NCI-H2029 treated with DMSO at 0.1 percent for 48 hours (cell line): ENCODE data around the gene SENP3.

Experiments used
- DNase-seq: peaks from one replicate; lab custom pipeline; 2025; lab: John Stamatoyannopoulos, UW

Gene SENP3

GRCh38 chr17:7556627-7557026 is 5.1 kb upstream of the SENP3 start:
- no peak for DNase-seq

DNA sequence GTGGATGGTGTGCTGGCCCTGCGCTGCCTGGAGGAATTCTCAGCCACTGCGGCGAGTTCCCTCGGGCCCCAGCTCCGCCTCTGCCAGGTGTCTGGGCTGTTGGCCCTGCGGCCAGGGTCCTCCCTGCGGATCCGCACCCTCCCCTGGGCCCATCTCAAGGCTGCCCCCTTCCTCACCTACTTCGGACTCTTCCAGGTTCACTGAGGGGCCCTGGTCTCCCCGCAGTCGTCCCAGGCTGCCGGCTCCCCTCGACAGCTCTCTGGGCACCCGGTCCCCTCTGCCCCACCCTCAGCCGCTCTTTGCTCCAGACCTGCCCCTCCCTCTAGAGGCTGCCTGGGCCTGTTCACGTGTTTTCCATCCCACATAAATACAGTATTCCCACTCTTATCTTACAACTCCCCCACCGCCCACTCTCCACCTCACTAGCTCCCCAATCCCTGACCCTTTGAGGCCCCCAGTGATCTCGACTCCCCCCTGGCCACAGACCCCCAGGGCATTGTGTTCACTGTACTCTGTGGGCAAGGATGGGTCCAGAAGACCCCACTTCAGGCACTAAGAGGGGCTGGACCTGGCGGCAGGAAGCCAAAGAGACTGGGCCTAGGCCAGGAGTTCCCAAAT is 4.5 kb upstream of the SENP3 start:
- DNase-seq = no peak

GRCh38 chr17:7557775-7558543 is 3.8 kb upstream of the SENP3 start:
- peak; percentile 31 for DNase-seq

- DNase-seq = no peak
Observed at GRCh38 chr17:7558544-7559319, 3.0 kb upstream of the SENP3 start, which contains the start of gene TNFSF13. TSS of gene TNFSF13 (plus strand) at chr17:7558750. CDS start at chr17:7559040, 290 bp downstream.

DNA sequence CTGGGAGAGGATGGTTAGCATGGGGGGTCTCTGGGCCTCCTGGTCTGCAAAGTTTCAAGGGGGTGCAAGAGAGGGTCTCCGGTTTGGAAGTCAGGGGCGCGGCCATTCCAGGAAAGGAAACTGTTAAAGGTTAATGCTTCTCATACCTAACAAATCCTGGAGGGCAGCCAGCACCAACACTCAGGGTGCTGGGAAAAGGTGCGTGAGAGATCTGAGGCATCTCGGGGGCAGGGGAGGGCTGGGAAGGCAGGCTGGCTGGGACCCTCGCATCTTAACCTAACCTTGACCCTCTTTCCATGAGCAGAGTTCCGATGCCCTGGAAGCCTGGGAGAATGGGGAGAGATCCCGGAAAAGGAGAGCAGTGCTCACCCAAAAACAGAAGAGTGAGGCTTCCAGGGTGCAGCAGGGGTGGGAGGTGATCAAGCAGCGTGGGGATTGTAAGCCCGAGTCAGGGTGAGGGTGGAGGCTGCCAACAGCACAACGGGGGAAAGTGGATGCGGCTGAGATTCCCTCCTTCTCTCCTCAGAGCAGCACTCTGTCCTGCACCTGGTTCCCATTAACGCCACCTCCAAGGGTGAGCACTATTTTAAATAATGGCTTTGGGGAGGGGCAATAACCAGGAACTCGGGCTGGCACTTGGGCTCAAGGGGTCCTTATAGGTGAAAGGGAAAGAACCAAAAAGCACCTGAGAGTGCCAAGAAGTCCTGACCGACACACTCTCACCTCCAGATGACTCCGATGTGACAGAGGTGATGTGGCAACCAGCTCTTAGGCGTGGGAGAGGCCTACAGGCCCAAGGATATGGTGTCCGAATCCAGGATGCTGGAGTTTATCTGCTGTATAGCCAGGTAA is 2.2 kb upstream of the SENP3 start:
- no peak for DNase-seq

DNA sequence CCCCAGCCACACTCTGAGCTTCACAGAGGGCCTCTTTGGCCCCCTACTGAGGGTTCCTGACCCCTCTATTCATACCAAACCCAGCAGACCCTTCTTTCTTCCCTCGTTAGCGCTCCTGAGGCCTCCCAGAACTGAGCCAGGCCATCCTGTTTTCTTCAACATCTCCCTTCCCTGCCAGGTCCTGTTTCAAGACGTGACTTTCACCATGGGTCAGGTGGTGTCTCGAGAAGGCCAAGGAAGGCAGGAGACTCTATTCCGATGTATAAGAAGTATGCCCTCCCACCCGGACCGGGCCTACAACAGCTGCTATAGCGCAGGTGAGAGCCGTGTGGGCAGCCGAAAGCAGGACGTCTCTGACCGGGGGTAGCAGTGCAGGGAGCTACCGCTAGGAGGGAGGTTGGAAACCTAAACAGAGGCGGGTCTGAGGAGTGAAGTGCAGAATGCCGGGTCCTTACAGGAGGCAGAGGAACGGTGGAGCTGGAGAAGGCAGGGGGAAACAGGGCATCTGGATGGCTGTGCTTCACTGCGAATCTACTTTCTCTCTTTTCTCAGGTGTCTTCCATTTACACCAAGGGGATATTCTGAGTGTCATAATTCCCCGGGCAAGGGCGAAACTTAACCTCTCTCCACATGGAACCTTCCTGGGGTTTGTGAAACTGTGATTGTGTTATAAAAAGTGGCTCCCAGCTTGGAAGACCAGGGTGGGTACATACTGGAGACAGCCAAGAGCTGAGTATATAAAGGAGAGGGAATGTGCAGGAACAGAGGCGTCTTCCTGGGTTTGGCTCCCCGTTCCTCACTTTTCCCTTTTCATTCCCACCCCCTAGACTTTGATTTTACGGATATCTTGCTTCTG is 1.3 kb upstream of the SENP3 start:
- DNase-seq = no peak

DNA sequence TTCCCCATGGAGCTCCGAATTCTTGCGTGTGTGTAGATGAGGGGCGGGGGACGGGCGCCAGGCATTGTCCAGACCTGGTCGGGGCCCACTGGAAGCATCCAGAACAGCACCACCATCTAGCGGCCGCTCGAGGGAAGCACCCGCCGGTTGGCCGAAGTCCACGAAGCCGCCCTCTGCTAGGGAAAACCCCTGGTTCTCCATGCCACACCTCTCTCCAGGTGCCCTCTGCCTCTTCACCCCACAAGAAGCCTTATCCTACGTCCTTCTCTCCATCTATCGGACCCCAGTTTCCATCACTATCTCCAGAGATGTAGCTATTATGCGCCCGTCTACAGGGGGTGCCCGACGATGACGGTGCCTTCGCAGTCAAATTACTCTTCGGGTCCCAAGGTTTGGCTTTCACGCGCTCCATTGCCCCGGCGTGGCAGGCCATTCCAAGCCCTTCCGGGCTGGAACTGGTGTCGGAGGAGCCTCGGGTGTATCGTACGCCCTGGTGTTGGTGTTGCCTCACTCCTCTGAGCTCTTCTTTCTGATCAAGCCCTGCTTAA is 617 bp upstream of the SENP3 start:
- peak; percentile 41 for DNase-seq

DNA sequence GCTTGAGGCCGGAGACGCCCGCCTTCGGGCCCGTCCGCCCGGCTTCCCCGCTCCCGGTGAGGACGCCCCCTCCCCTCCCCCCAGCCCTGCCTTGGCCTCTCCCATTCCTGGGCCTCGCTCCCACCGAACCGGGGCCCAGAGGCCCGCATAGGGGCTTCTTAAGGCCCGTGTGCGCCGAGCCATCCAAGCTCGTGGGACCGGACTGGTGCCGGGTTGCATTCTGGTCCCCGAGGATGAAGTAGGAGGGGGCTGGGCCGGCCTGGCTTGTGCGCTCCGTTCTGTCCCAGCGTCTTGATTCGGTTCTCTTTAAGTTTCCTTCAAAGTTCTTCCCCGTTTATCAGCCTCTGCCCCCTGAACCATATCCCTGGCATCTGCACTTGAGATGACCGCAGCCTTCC is 488 bp downstream of the SENP3 start:
- DNase-seq = no peak

- no peak for DNase-seq
Observed at GRCh38 chr17:7563115-7563869, 1.6 kb downstream of the SENP3 start.

DNA sequence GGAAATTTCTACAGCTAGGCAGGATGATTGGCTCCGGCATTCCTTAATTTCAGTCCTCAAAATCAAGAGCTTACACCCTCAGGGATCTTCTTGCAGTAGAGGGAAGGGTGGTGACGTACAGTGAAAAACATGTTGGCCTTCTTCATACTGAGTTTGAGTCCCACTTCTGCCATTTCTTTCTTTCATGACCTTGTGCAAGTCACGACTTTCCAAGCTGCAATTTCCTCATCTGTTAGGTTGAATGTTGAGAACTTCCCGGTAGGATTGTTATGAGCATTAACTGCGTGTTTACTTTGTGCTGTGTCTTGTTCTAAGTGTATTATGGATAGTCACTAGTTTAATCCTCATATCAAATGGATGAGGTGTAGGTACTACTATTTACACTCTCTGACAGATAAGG is 7.9 kb downstream of the SENP3 start:
- no peak for DNase-seq

- no peak for DNase-seq
Observed at GRCh38 chr17:7570351-7570750, 8.6 kb downstream of the SENP3 start.

DNA sequence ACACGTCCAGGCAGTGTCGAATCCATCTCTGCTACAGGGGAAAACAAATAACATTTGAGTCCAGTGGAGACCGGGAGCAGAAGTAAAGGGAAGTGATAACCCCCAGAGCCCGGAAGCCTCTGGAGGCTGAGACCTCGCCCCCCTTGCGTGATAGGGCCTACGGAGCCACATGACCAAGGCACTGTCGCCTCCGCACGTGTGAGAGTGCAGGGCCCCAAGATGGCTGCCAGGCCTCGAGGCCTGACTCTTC is 10.5 kb downstream of the SENP3 start:
- DNase-seq = peak; percentile 93

DNA sequence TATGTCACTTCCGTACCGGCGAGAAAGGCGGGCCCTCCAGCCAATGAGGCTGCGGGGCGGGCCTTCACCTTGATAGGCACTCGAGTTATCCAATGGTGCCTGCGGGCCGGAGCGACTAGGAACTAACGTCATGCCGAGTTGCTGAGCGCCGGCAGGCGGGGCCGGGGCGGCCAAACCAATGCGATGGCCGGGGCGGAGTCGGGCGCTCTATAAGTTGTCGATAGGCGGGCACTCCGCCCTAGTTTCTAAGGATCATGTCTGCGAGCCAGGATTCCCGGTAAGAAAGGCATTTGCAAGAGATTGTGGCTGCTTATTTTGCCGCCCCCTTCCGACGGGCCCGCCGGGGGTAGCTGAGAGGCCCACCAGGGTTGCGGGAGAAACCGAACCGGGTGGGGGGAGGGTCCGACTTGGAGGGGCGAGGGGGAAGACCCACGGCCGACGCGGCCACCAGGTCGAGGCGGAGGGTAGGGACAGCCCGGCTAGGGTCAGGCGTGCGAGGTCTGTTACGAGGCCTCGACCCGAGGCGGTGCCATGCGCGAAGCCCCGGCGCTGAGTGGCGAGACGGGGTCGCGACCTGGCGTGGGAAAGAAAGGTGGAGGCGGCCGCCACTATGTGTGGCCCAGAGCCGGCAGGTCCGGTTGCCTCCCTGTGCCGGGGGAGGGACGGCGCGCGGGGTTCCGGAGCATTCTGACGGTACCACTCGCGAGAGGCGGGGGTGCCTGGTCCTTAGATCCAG is 11.0 kb downstream of the SENP3 start:
- peak; percentile 93 for DNase-seq

GRCh38 chr17:7573324-7574080 is 11.8 kb downstream of the SENP3 start:
- DNase-seq = peak; percentile 17

DNA sequence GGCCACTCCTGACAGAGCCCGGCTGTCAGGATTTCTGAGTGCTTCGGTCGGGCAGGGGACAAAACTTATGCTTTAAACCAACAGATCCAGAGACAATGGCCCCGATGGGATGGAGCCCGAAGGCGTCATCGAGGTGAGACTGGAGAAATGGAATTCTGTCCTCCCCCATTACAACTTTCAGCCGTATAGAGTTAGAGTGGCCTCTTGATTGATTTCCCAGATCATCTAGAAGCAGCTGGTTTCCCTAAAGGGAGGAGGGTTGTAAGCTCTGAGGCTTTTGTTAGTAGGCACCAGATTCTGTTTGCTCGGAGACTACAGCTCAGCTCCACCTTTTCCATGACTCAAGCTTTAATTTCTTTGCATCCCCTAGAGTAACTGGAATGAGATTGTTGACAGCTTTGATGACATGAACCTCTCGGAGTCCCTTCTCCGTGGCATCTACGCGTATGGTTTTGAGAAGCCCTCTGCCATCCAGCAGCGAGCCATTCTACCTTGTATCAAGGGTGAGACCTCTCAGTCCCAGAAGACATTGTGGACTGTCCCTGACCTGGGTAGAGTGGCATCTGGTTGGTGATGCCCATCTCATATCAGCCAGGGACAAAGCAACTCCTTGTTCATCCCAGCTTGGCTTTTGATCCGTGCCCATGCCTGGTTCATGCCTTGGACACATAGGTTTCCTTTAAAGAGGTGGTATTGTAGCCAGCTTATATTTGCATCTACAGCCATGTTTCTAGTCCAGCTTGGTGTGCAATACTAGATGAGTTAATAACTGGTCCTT is 12.6 kb downstream of the SENP3 start:
- DNase-seq = no peak

GRCh38 chr17:7575481-7575883 is 13.8 kb downstream of the SENP3 start:
- DNase-seq = no peak

GRCh38 chr17:7575959-7576358 is 14.2 kb downstream of the SENP3 start:
- DNase-seq = no peak

- no peak for DNase-seq
Observed at GRCh38 chr17:7576432-7576937, 14.8 kb downstream of the SENP3 start.
